Keratinocyte (primary cell): Measurements from ENCODE around the gene BOLA2B. TPM values are rescaled to one million over a fixed set of nuclear protein-coding genes. Genes with fewer than 3 reads are reported as not detected.

Source experiments
- DNase-seq: peaks from one replicate; pipeline ENCODE4 v3.0.0-alpha.2; 2011; ENCODE audit warnings: low read depth, missing footprints, low spot score
- FAIRE-seq: peaks from 2 replicates; lab custom pipeline; 2011; peaks lifted over from hg19 to GRCh38; lab: Jason Lieb, UNC
- H2AFZ ChIP-seq: 2 replicates; pipeline ENCODE4 v1.6.0; 2012; ENCODE audit warnings: low read length, control low read depth, inconsistent platforms; ENCODE audit not compliant: control insufficient read depth
- H3K27ac ChIP-seq: 2 replicates; pipeline ENCODE4 v1.5.1; 2011; ENCODE audit warnings: low read length; ENCODE audit not compliant: control insufficient read depth, insufficient read depth
- H3K27me3 ChIP-seq: 3 replicates; pipeline ENCODE4 v1.6.0; 2011; ENCODE audit warnings: low read length; ENCODE audit not compliant: control insufficient read depth, insufficient read depth; ENCODE audit errors: extremely low read depth
- H3K36me3 ChIP-seq, 2 experiments: 2 replicates in 1 of 2; 3 replicates in 1 of 2; pipeline ENCODE4 v1.5.1; 2011; ENCODE audit warnings: low read length in 2 of 2, mild to moderate bottlenecking in 1 of 2; ENCODE audit not compliant: control insufficient read depth in 2 of 2, insufficient read depth in 2 of 2; ENCODE audit errors: extremely low read depth in 1 of 2
- H3K4me1 ChIP-seq: 3 replicates; pipeline ENCODE4 v1.5.1; 2011; ENCODE audit warnings: low read length; ENCODE audit not compliant: control insufficient read depth, insufficient read depth; ENCODE audit errors: extremely low read depth
- H3K4me2 ChIP-seq: 3 replicates; pipeline ENCODE4 v1.6.0; 2011; ENCODE audit warnings: low read depth, low read length; ENCODE audit not compliant: control insufficient read depth, insufficient read depth; ENCODE audit errors: extremely low read depth
- H3K4me3 ChIP-seq, 3 experiments: fragments of 200-600 bp in 1 of 3; sonication (generic) in 1 of 3; 2 replicates in 2 of 3; 3 replicates in 1 of 3; pipeline ENCODE4 v1.5.1; 2011 to 2016; ENCODE audit warnings: low read length in 3 of 3, mild to moderate bottlenecking in 3 of 3, control low read depth in 2 of 3, inconsistent platforms in 1 of 3, low read depth in 1 of 3, mixed read lengths in 1 of 3, mixed run types in 1 of 3, moderate library complexity in 1 of 3; ENCODE audit not compliant: control insufficient read depth in 2 of 3, insufficient read depth in 2 of 3; ENCODE audit errors: extremely low read depth in 1 of 3
- H3K79me2 ChIP-seq: 2 replicates; pipeline ENCODE4 v1.6.0; 2012; ENCODE audit warnings: low read length; ENCODE audit not compliant: control insufficient read depth, insufficient read depth
- H3K9ac ChIP-seq: 3 replicates; pipeline ENCODE4 v1.6.0; 2011; ENCODE audit warnings: low read length; ENCODE audit not compliant: control insufficient read depth, insufficient read depth; ENCODE audit errors: extremely low read depth
- H3K9me1 ChIP-seq: 3 replicates; pipeline ENCODE4 v1.6.0; 2011; ENCODE audit warnings: low read length; ENCODE audit not compliant: control insufficient read depth, insufficient read depth; ENCODE audit errors: extremely low read depth
- H3K9me3 ChIP-seq: 2 replicates; pipeline ENCODE4 v1.5.1; 2012; ENCODE audit warnings: low read depth, low read length; ENCODE audit not compliant: control insufficient read depth
- H4K20me1 ChIP-seq: 3 replicates; pipeline ENCODE4 v1.6.0; 2011; ENCODE audit warnings: low read length; ENCODE audit not compliant: control insufficient read depth, insufficient read depth; ENCODE audit errors: extremely low read depth
- EZH2 ChIP-seq: IDR thresholded peaks from one replicate; pipeline ENCODE4 v1.6.1; 2012; ENCODE audit warnings: inconsistent platforms, mild to moderate bottlenecking, low read length, moderate library complexity
- dilution Hi-C: fragments of 300-500 bp; cut with MboI; formaldehyde crosslinking; loops from one replicate; pipeline ENCODE4 v1.7.0; 2020; ENCODE audit warnings: low sequenced_read_pairs; ENCODE audit not compliant: extremely low pct_ligation_motif_present
- polyA plus RNA-seq, 5 experiments: library from polyadenylated mRNA; depleted of rRNA in 3 of 5; stranded (reverse) in 3 of 5; stranded (forward) in 1 of 5; unstranded in 1 of 5; fragments of >200 nt; gene quantifications; 1 replicate in 1 of 5; 2 replicates in 3 of 5; 3 replicates in 1 of 5; pipeline versions ENCODE4 v1.2.1 to v1.2.3, GENCODE V29; 2011 to 2012; ENCODE audit warnings: missing spikeins in 2 of 5, low read depth in 1 of 5, low replicate concordance in 1 of 5
- TF ChIP-seq, protein P1 (sequence below), 3 experiments: IDR thresholded peaks in 1 of 3; conservative IDR thresholded peaks in 1 of 3; optimal IDR thresholded peaks in 1 of 3; 2 replicates in 2 of 3; 3 replicates in 1 of 3; pipeline versions ENCODE3 to v1.5.1; 2011; ENCODE audit warnings: low read length in 3 of 3, mild to moderate bottlenecking in 3 of 3, moderate library complexity in 2 of 3, control low read depth in 1 of 3, inconsistent platforms in 1 of 3; ENCODE audit not compliant: insufficient read depth in 2 of 3; ENCODE audit errors: extremely low read depth in 1 of 3

The BOLA2B gene
- polyA plus RNA-seq, 1 donor (not counting 4 experiments of a cell fraction or from before 2014, with no cell fraction given): 41.0 TPM

DNA sequence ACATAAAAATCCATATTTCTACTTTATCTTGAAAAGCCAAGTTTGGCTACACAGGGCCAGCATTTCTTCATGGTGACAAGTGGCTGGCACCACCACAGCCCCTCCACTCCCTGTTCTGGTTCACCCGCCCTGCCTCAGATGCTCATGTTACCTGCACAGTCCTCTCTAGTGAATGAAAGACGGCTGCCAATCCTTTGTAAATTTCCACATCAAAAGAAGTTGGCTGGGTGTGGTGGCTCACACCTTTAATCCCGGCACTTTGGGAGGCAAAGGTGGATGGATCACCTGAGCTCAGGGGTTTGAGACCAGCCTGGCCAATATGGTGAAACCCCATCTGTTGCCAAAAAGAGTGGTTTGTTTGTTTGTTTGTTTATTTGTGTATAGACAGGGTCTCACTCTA lies 29.9 kb downstream of the BOLA2B start:
- dilution Hi-C loops: no loop called here
- TF ChIP-seq EZH2: no peak
- TF ChIP-seq, protein P1, sequence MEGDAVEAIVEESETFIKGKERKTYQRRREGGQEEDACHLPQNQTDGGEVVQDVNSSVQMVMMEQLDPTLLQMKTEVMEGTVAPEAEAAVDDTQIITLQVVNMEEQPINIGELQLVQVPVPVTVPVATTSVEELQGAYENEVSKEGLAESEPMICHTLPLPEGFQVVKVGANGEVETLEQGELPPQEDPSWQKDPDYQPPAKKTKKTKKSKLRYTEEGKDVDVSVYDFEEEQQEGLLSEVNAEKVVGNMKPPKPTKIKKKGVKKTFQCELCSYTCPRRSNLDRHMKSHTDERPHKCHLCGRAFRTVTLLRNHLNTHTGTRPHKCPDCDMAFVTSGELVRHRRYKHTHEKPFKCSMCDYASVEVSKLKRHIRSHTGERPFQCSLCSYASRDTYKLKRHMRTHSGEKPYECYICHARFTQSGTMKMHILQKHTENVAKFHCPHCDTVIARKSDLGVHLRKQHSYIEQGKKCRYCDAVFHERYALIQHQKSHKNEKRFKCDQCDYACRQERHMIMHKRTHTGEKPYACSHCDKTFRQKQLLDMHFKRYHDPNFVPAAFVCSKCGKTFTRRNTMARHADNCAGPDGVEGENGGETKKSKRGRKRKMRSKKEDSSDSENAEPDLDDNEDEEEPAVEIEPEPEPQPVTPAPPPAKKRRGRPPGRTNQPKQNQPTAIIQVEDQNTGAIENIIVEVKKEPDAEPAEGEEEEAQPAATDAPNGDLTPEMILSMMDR (optimal IDR thresholded peaks at IDR 0.05 in 1 of 3, IDR thresholded peaks at IDR 0.05 in 1 of 3, conservative IDR thresholded peaks at IDR 0.05 in 1 of 3; ENCODE audit: extremely low read depth in 1 of 3, insufficient read depth in 2 of 3, low read length in 3 of 3): no peak
- H3K79me2 ChIP-seq: no peaks in the 10 kb centered on the region
- DNase-seq (no peak), FAIRE-seq (no peak)
- no peaks in the 10 kb centered on the region for H3K4me1 ChIP-seq
- H3K4me3 ChIP-seq: no peak overlapping the region
- H3K9ac ChIP-seq: no peak overlapping the region
- H2AFZ ChIP-seq: no peak overlapping the region
- no peaks in the 10 kb centered on the region for H3K36me3 ChIP-seq
- H3K27ac ChIP-seq: no peak overlapping the region
- H3K9me1 ChIP-seq: no peaks in the 10 kb centered on the region
- no peaks in the 10 kb centered on the region for H3K27me3 ChIP-seq
- H3K9me3 ChIP-seq: no peaks in the 10 kb centered on the region
- no peak overlapping the region for H3K4me2 ChIP-seq
- no peaks in the 10 kb centered on the region for H4K20me1 ChIP-seq

DNA sequence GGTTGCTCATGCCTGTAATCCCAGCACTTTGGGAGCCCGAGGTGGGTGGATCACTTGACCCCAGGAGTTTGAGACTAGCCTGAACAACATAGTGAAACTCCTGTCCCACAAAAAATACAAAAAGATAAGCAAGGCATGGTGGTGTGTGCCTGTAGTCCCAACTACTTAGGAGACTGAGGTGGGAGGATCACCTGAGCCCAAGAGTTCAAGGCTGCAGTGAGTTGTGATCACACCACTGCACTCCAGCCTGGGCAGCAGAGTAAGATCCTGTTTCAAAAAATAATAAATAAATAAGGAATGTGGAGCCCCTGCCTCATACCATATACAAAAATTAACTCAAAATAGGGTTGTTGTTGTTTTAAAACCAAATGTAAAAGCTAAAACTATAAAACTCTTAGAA lies 36.3 kb downstream of the BOLA2B start:
- dilution Hi-C loops: no loop called here
- Histone ChIP-seq H3K27ac (no peak overlapping the region), H3K4me2 (no peak overlapping the region), H2AFZ (no peak overlapping the region), H3K36me3 (no peaks in the 10 kb centered on the region), H3K79me2 (no peaks in the 10 kb centered on the region), H3K9me3 (no peaks in the 10 kb centered on the region), H3K4me3 (no peak overlapping the region), H4K20me1 (no peaks in the 10 kb centered on the region), H3K27me3 (no peaks in the 10 kb centered on the region), H3K4me1 (no peaks in the 10 kb centered on the region), H3K9me1 (no peaks in the 10 kb centered on the region), H3K9ac (no peak overlapping the region)
- no peak for DNase-seq
- FAIRE-seq: no peak
- TF ChIP-seq, protein P1 (optimal IDR thresholded peaks at IDR 0.05 in 1 of 3, IDR thresholded peaks at IDR 0.05 in 1 of 3, conservative IDR thresholded peaks at IDR 0.05 in 1 of 3; ENCODE audit: extremely low read depth in 1 of 3, insufficient read depth in 2 of 3, low read length in 3 of 3): no peak
- TF ChIP-seq EZH2: no peak
